ENCODE data around the gene COX14.
"Not testable (repeated sequence)": the region's sequence is repeated elsewhere in the genome, so short reads cannot be mapped to it uniquely, and the experiment has no call there.

COX14 gene

GRCh38 chr12:50107416-50108268 lies 4.4 kb upstream of the COX14 start:
- DNase-seq (ENCODE audit: low read depth in 2 of 2): no peak

- no peak for DNase-seq (ENCODE audit: low read depth in 2 of 2)
Observed at GRCh38 chr12:50109319-50109718, 2.7 kb upstream of the COX14 start.

- no peak for DNase-seq (ENCODE audit: low read depth in 2 of 2)
Observed at GRCh38 chr12:50110127-50110761, 1.8 kb upstream of the COX14 start.

GRCh38 chr12:50110762-50111351 lies 1.2 kb upstream of the COX14 start:
- no peak for DNase-seq (ENCODE audit: low read depth in 2 of 2)

- no peak for DNase-seq (ENCODE audit: low read depth in 2 of 2)
Observed at GRCh38 chr12:50111395-50111692, 692 bp upstream of the COX14 start.

GRCh38 chr12:50112456-50113218 lies 601 bp downstream of the COX14 start:
- no peak for DNase-seq (ENCODE audit: low read depth in 2 of 2)

- no peak for DNase-seq (ENCODE audit: low read depth in 2 of 2)
Observed at GRCh38 chr12:50117057-50117622, 5.1 kb downstream of the COX14 start.

GRCh38 chr12:50119387-50119786 lies 7.4 kb downstream of the COX14 start:
- no peak for DNase-seq (ENCODE audit: low read depth in 2 of 2)

- no peak for DNase-seq (ENCODE audit: low read depth in 2 of 2)
Observed at GRCh38 chr12:50120521-50120920, 8.5 kb downstream of the COX14 start.

- DNase-seq (ENCODE audit: low read depth in 2 of 2): no peak
Observed at GRCh38 chr12:50120953-50121352, 8.9 kb downstream of the COX14 start.

- no peak for DNase-seq (ENCODE audit: low read depth in 2 of 2)
Observed at GRCh38 chr12:50121641-50122040, 9.6 kb downstream of the COX14 start.

GRCh38 chr12:50123203-50123602 lies 11.2 kb downstream of the COX14 start:
- no peak for DNase-seq (ENCODE audit: low read depth in 2 of 2)

GRCh38 chr12:50127546-50127945 lies 15.5 kb downstream of the COX14 start:
- no peak for DNase-seq (ENCODE audit: low read depth in 2 of 2)

- DNase-seq (ENCODE audit: low read depth in 2 of 2): no peak
Observed at GRCh38 chr12:50129290-50129689, 17.3 kb downstream of the COX14 start.

- no peak for DNase-seq (ENCODE audit: low read depth in 2 of 2)
Observed at GRCh38 chr12:50132505-50133135, 20.6 kb downstream of the COX14 start.

- no peak for DNase-seq (ENCODE audit: low read depth in 2 of 2)
Observed at GRCh38 chr12:50142993-50143392, 31.0 kb downstream of the COX14 start.

- no peak for DNase-seq (ENCODE audit: low read depth in 2 of 2)
Observed at GRCh38 chr12:50145439-50145838, 33.4 kb downstream of the COX14 start.

GRCh38 chr12:50147281-50147680 lies 35.2 kb downstream of the COX14 start:
- DNase-seq (ENCODE audit: low read depth in 2 of 2): no peak

- DNase-seq (ENCODE audit: low read depth in 2 of 2): not testable (repeated sequence)
Observed at GRCh38 chr12:50148011-50148410, 36.0 kb downstream of the COX14 start.

GRCh38 chr12:50149311-50149710 lies 37.3 kb downstream of the COX14 start:
- DNase-seq (ENCODE audit: low read depth in 2 of 2): no peak

GRCh38 chr12:50151047-50151687 lies 39.1 kb downstream of the COX14 start:
- DNase-seq (ENCODE audit: low read depth in 2 of 2): no peak

Measured in stimulated activated CD4-positive, alpha-beta T cell treated with anti-CD3 and anti-CD28 coated beads, Interleukin-1b, Interleukin-23, amount 100 ng/mL, for 1 hour (primary cell).